ENCODE measurements around the gene KRTAP24-1.

DNA sequence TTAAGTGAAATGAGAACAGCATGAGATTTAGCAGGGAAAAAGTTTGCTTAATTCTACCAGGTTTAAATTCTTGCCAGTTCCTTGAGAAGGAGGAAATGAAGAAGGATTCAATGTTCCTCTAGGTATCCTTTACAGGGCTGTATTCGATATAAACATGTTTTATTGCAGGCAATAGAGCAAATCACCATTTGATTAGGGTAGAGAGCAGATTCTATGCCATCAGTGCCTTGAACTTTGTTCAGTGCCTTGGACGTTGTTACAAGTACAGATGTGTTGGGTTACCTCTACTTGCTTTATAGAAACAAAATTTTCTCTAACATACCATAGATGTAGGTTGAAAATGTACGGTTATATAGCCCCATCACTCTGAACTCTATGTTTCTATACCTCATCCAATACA is 48.7 kb downstream of the KRTAP24-1 start:
- TF ChIP-seq CTCF (IDR thresholded peaks at IDR 0.05; ENCODE audit: low read depth, low read length) (no peak), POLR2A (IDR thresholded peaks at IDR 0.05; ENCODE audit: extremely low read depth, insufficient read length) (no peak), MYC (IDR thresholded peaks at IDR 0.05; ENCODE audit: low read depth, low read length) (no peak)
- TF ChIP-seq, protein P1, sequence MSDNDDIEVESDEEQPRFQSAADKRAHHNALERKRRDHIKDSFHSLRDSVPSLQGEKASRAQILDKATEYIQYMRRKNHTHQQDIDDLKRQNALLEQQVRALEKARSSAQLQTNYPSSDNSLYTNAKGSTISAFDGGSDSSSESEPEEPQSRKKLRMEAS (IDR thresholded peaks at IDR 0.05; ENCODE audit: low read depth, low read length): no peak

All from NB4 (cell line).